ENCODE data around the gene CEP104. TPM values are rescaled to one million over a fixed set of nuclear protein-coding genes. Genes with fewer than 3 reads are reported as not detected.

Gene CEP104
- total RNA-seq, 1 experiment from 2014 or later = 34.5 TPM

- no peaks in the 10 kb centered on the region for H3K79me2 ChIP-seq (ENCODE audit: insufficient read depth, low read length)
- H4K20me1 ChIP-seq (ENCODE audit: control insufficient read depth, insufficient read depth, insufficient read length) = no peaks in the 10 kb centered on the region
- no peak overlapping the region for H4K5ac ChIP-seq (ENCODE audit: insufficient read length, low read depth, low read length)
- no peaks in the 10 kb centered on the region for H3K9me3 ChIP-seq (ENCODE audit: control insufficient read depth, low read depth, low read length)
- Mint-ChIP-seq H3K36me3 (ENCODE audit: insufficient read depth in 1 of 3, low read depth in 3 of 3) (peaks cover 13 to 51% (median 31%) of the 10 kb centered on the region in 3 experiments; a peak in 6 of 7 replicates), H3K9me3 (no peaks in the 10 kb centered on the region), H3K27ac (peak overlapping the region in 2 of 3 experiments; percentile 15 to 90; a peak in 2 of 7 replicates), H3K27me3 (ENCODE audit: low read depth) (no peaks in the 10 kb centered on the region; the same call in 1 of the 2 replicates), H3K4me3 (no peak overlapping the region), H3K4me1 (no peaks in the 10 kb centered on the region)
- H2BK12ac ChIP-seq (ENCODE audit: insufficient read length, low read depth, low read length) = no peak overlapping the region
- TF ChIP-seq CTCF (conservative IDR thresholded peaks at IDR 0.05) = no peak
- H3K27ac ChIP-seq (ENCODE audit: insufficient read length, low read depth, low read length) = no peak overlapping the region
- no peak overlapping the region for H3K23ac ChIP-seq (ENCODE audit: insufficient read length, low read depth, low read length)
- no peaks in the 10 kb centered on the region for H3K79me1 ChIP-seq (ENCODE audit: insufficient read depth, low read depth, low read length, poor library complexity, severe bottlenecking)
- H2AFZ ChIP-seq (ENCODE audit: low read length) = no peak overlapping the region
- no peak overlapping the region for H3K4me2 ChIP-seq (ENCODE audit: insufficient read depth, insufficient read length, low read length)
- no CpG with 5 or more reads among the region's 15 CpGs for WGBS (ENCODE audit: extremely low coverage, insufficient read length, low lambda C conversion rate)
- no peak overlapping the region for H4K91ac ChIP-seq (ENCODE audit: insufficient read length, low read depth, low read length)
- no peaks in the 10 kb centered on the region for H3K23me2 ChIP-seq (ENCODE audit: insufficient read length, low read depth, low read length, poor library complexity, severe bottlenecking)
- no peaks in the 10 kb centered on the region for H3K27me3 ChIP-seq (ENCODE audit: insufficient read depth, low read length)
- H3K4ac ChIP-seq (ENCODE audit: low read depth, low read length) = no peak overlapping the region
- H2BK5ac ChIP-seq (ENCODE audit: insufficient read length, low read length) = no peak overlapping the region
- H2AK5ac ChIP-seq (ENCODE audit: insufficient read length, low read length) = no peak overlapping the region
- no peak for DNase-seq
- no peak overlapping the region for H3K56ac ChIP-seq (ENCODE audit: insufficient read length, low read depth, low read length)
- no peak overlapping the region for H3K14ac ChIP-seq (ENCODE audit: insufficient read depth, low read length)
- no peak overlapping the region for H4K8ac ChIP-seq (replicated peaks; ENCODE audit: insufficient read length, low read depth, low read length)
- H2BK15ac ChIP-seq (ENCODE audit: low read depth, low read length) = no peak overlapping the region
- no peak overlapping the region for H2BK120ac ChIP-seq (ENCODE audit: low read depth, low read length, poor library complexity, severe bottlenecking)
- H2BK20ac ChIP-seq (ENCODE audit: low read depth, low read length, poor library complexity, severe bottlenecking) = no peak overlapping the region
- H3K18ac ChIP-seq (ENCODE audit: insufficient read length, low read depth, low read length) = no peak overlapping the region
- no peak overlapping the region for H3T11ph ChIP-seq (ENCODE audit: low read length)
- no peak overlapping the region for H3K9ac ChIP-seq (ENCODE audit: extremely low read depth, insufficient read length, low read length)
- H3K4me1 ChIP-seq (ENCODE audit: insufficient read depth, low read length) = no peaks in the 10 kb centered on the region
These were observed 29.2 kb upstream of the CEP104 start for GRCh38 chr1:3886106-3886670.

All from H9 (cell line).